Panc1 (cell line): ENCODE results near the gene CCHCR1. TPM values are rescaled to one million over a fixed set of nuclear protein-coding genes. Genes with fewer than 3 reads are reported as not detected.
"Not testable (repeated sequence)": the region's sequence is repeated elsewhere in the genome, so short reads cannot be mapped to it uniquely, and the experiment has no call there.

ENCODE experiments used
- ATAC-seq: fragments of 200-7000 bp; cut with Tn5 transposase; 2 replicates; pipeline ENCODE4 v1.9.1; 2020; ENCODE audit warnings: mild to moderate bottlenecking, moderate library complexity
- BruUV-seq: library from RNA; stranded (reverse); fragments of 400-500 nt; replicated peaks from 2 replicates; lab custom pipeline; 2021; lab: Mats Ljungman, UMichigan
- CTCF ChIA-PET: fragments of 300-600 bp; sonication (Branson Sonifier 250); formaldehyde crosslinking; loops from one replicate; lab custom pipeline; 2022; ENCODE audit warnings: antibody characterized with exemption; lab: Charles Lee
- POLR2A ChIA-PET: fragments of 300-600 bp; sonication (Branson Sonifier 250); formaldehyde crosslinking; loops from one replicate; lab custom pipeline; 2022; ENCODE audit warnings: antibody characterized with exemption; lab: Charles Lee
- DNase-seq: peaks from one replicate; pipeline ENCODE4 v3.0.0-alpha.2; 2010; ENCODE audit warnings: low read depth, low spot score
- H3K27ac ChIP-seq: 2 replicates; pipeline ENCODE4 v1.5.1; 2011; ENCODE audit warnings: mild to moderate bottlenecking, low read length, inconsistent platforms
- H3K27me3 ChIP-seq: fragments of 200-500 bp; sonication (Bioruptor generic); 2 replicates; pipeline ENCODE4 v1.6.0; 2014; ENCODE audit warnings: low read length, inconsistent platforms; ENCODE audit not compliant: control insufficient read depth, insufficient read depth
- H3K36me3 ChIP-seq: fragments of 200-500 bp; sonication (Bioruptor generic); 2 replicates; pipeline ENCODE4 v1.5.1; 2014; ENCODE audit warnings: inconsistent platforms, mild to moderate bottlenecking, low read length, moderate library complexity; ENCODE audit not compliant: control insufficient read depth, insufficient read depth
- H3K4me1 ChIP-seq: 2 replicates; pipeline ENCODE4 v1.5.1; 2011; ENCODE audit warnings: inconsistent platforms, mild to moderate bottlenecking, low read length, moderate library complexity; ENCODE audit not compliant: control insufficient read depth, insufficient read depth
- H3K4me3 ChIP-seq, 2 experiments: 2 replicates each; pipeline ENCODE4 v1.5.1; 2011 to 2012; ENCODE audit warnings: low read depth in 2 of 2, low read length in 2 of 2, mild to moderate bottlenecking in 2 of 2, inconsistent platforms in 1 of 2, moderate library complexity in 1 of 2
- H3K9me3 ChIP-seq: fragments of 200-500 bp; sonication (Bioruptor generic); 2 replicates; pipeline ENCODE4 v1.5.1; 2014; ENCODE audit warnings: low read depth, mild to moderate bottlenecking, inconsistent platforms, low read length, moderate library complexity; ENCODE audit not compliant: control insufficient read depth, insufficient read depth
- CTCF ChIP-seq: fragments of 450-650 bp; IDR thresholded peaks from 2 replicates; pipeline ENCODE4 v1.5.1; 2017; ENCODE audit warnings: mild to moderate bottlenecking
- POLR2AphosphoS5 ChIP-seq: IDR thresholded peaks from 2 replicates; pipeline ENCODE4 v1.6.1; 2012; ENCODE audit warnings: mild to moderate bottlenecking, low read depth, low read length, moderate library complexity
- REST ChIP-seq, 2 experiments: IDR thresholded peaks; 2 replicates each; pipeline ENCODE4 v1.6.1; 2011 to 2012; ENCODE audit warnings: low read depth in 2 of 2, control low read depth in 1 of 2, low read length in 1 of 2, mild to moderate bottlenecking in 1 of 2, moderate library complexity in 1 of 2; ENCODE audit not compliant: insufficient read depth in 1 of 2
- SIN3A ChIP-seq: IDR thresholded peaks from 2 replicates; pipeline ENCODE4 v1.6.1; 2012; ENCODE audit warnings: low read depth, mild to moderate bottlenecking, low read length, moderate library complexity, borderline replicate concordance; ENCODE audit not compliant: insufficient read depth
- TCF7L2 ChIP-seq: IDR thresholded peaks from 2 replicates; pipeline ENCODE4 v1.6.1; 2011; ENCODE audit warnings: mild to moderate bottlenecking, low read depth, low read length, inconsistent platforms
- in situ Hi-C: cut with HindIII; loops from 2 replicates; pipeline ENCODE4 v1.10.0; 2016; ENCODE audit warnings: low sequenced_read_pairs, low pct_unique_long_range_greater_than_20kb
- intact Hi-C: fragments of 100-400 bp; cut with micrococcal nuclease; formaldehyde crosslinking; loops from one replicate; pipeline ENCODE4 v1.10.0; 2022; ENCODE audit not compliant: unreplicated experiment
- total RNA-seq: library from RNA; stranded (reverse); gene quantifications from one replicate; pipeline ENCODE4 v1.2.1, GENCODE V29; 2021; ENCODE audit not compliant: unreplicated experiment

The CCHCR1 gene
- total RNA-seq, 1 experiment from 2014 or later, result 37.1 TPM

GRCh38 chr6:31164475-31165063, 7.0 kb upstream of the CCHCR1 start:
- POLR2A ChIA-PET, H3K9me3 ChIP-seq, H3K4me1 ChIP-seq, DNase-seq, H3K27me3 ChIP-seq, H3K4me3 ChIP-seq, in situ Hi-C loops, BruUV-seq, H3K27ac ChIP-seq, intact Hi-C loops, H3K36me3 ChIP-seq, CTCF ChIA-PET: not testable (repeated sequence)
- ATAC-seq, result 0 out of 2 replicates have a peak, but pooled peaks have one; percentile 8

GRCh38 chr6:31163922-31164321, 6.3 kb upstream of the CCHCR1 start:
- Histone ChIP-seq H3K9me3 (no peaks in the 10 kb centered on the region), H3K27me3 (no peaks in the 10 kb centered on the region), H3K27ac (no peak overlapping the region), H3K36me3 (no peaks in the 10 kb centered on the region), H3K4me3 (no peak overlapping the region), H3K4me1 (peaks cover 9% of the 10 kb centered on the region)
- intact Hi-C loops (no loop called here), in situ Hi-C loops (no loop called here)
- ATAC-seq (no peak), DNase-seq (no peak)
- no TSS peak for BruUV-seq
- ChIA-PET POLR2A (interaction anchor here (0.6 kb wide), 1 partner anchor 25 kb away, joined by 3 read pairs; the partner anchor contains the start of gene PSORS1C2), CTCF (no interaction called here)
- no peak for TF ChIP-seq CTCF
- TF ChIP-seq POLR2AphosphoS5, result no peak
- TF ChIP-seq TCF7L2, result no peak
- no peak for TF ChIP-seq REST (IDR thresholded peaks at IDR 0.05; ENCODE audit: insufficient read depth in 1 of 2, low read depth in 2 of 2, low read length in 1 of 2)
- TF ChIP-seq SIN3A, result no peak

- Histone ChIP-seq H3K36me3 (no peaks in the 10 kb centered on the region; the same call in 1 of the 2 replicates), H3K27ac (no peak overlapping the region), H3K4me3 (no peak overlapping the region), H3K4me1 (peaks cover 9% of the 10 kb centered on the region), H3K9me3 (no peaks in the 10 kb centered on the region), H3K27me3 (no peaks in the 10 kb centered on the region)
- TF ChIP-seq REST (IDR thresholded peaks at IDR 0.05; ENCODE audit: insufficient read depth in 1 of 2, low read depth in 2 of 2, low read length in 1 of 2) (no peak), SIN3A (no peak), TCF7L2 (no peak), POLR2AphosphoS5 (no peak), CTCF (no peak)
- in situ Hi-C loops (no loop called here), intact Hi-C loops (no loop called here)
- DNase-seq, result no peak
- no peak for ATAC-seq
- BruUV-seq, result no TSS peak
- ChIA-PET POLR2A (no interaction called here), CTCF (no interaction called here)
Observed at GRCh38 chr6:31162463-31163165, 5.0 kb upstream of the CCHCR1 start.
